ENCODE measurements around the gene SEZ6.

DNA sequence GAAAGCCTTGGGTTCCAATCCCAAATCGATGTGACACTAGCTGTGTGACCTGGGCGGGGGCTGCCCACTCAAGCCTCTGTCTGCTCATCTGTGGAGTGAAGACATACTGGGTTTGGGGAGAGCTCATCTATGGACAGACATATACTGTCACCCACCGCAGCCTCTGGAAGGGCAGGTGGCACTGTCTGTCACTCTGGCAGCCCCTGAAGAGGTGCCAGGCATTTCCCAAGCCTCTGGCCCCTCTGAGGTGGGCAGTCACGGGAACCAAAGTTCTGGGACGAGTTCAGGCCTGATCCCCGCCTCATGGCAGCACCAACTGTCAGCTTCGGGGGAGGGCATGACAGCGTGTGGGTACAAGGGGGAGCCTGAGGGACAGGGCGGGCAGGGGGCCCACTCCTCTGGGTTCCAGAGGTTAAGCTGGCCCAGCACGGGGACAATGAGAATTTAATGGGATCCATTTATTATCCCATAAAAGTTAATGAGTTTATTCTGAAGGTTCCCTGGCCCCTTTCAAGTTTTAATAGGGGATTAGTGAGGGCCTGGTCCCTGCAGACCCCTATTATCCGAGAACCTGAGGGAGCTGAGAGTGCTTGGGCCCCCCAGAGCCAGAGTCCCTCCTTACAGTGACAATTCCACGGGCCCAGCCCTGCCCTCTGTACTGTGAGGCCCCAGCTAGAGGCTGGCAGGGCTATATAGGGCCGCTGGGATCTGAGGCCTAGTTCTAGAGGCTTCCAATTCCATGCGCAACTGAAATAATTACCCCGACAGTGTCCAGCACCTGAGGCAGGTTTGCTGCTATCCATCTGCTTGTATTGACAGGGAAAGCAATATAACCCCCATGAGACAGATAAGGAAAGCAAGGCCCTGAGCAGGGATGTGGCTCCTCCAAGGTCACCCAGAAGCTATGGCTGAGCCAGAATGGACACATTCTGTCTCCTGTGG, 18.8 kb downstream of the SEZ6 start:
- TF ChIP-seq, protein P1, sequence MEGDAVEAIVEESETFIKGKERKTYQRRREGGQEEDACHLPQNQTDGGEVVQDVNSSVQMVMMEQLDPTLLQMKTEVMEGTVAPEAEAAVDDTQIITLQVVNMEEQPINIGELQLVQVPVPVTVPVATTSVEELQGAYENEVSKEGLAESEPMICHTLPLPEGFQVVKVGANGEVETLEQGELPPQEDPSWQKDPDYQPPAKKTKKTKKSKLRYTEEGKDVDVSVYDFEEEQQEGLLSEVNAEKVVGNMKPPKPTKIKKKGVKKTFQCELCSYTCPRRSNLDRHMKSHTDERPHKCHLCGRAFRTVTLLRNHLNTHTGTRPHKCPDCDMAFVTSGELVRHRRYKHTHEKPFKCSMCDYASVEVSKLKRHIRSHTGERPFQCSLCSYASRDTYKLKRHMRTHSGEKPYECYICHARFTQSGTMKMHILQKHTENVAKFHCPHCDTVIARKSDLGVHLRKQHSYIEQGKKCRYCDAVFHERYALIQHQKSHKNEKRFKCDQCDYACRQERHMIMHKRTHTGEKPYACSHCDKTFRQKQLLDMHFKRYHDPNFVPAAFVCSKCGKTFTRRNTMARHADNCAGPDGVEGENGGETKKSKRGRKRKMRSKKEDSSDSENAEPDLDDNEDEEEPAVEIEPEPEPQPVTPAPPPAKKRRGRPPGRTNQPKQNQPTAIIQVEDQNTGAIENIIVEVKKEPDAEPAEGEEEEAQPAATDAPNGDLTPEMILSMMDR (IDR thresholded peaks at IDR 0.05): no peak
- TF ChIP-seq POLR2A (IDR thresholded peaks at IDR 0.05) (no peak), EP300 (IDR thresholded peaks at IDR 0.05) (no peak)
